Liver (tissue), 9 donors: ENCODE data around the gene WFS1. TPM values are rescaled to one million over a fixed set of nuclear protein-coding genes. Genes with fewer than 3 reads are reported as not detected.

ENCODE experiments used
- DNase-seq: peaks from one replicate; pipeline ENCODE4 v3.0.0-alpha.2; 2017; ENCODE audit warnings: low spot score
- H3K27ac ChIP-seq, 2 donors: one replicate each; pipeline ENCODE4 v1.7.0; 2013; ENCODE audit warnings: inconsistent platforms in 2 of 2, low read length in 2 of 2, control low read depth in 1 of 2, low read depth in 1 of 2, mild to moderate bottlenecking in 1 of 2
- H3K27me3 ChIP-seq, 4 donors: one replicate each; pipeline versions ENCODE4 v1.6.1 to v1.7.0; 2013; ENCODE audit warnings: low read length in 3 of 4, inconsistent platforms in 1 of 4, mild to moderate bottlenecking in 1 of 4, moderate library complexity in 1 of 4; ENCODE audit not compliant: control insufficient read depth in 4 of 4, insufficient read depth in 4 of 4
- H3K36me3 ChIP-seq, 4 donors: one replicate each; pipeline versions ENCODE4 v1.6.1 to v1.7.0; 2013; ENCODE audit warnings: low read length in 3 of 4, mild to moderate bottlenecking in 3 of 4, low read depth in 1 of 4, moderate library complexity in 1 of 4; ENCODE audit not compliant: control insufficient read depth in 4 of 4, insufficient read depth in 3 of 4
- H3K4me1 ChIP-seq, 4 donors: one replicate each; pipeline versions ENCODE4 v1.6.1 to v1.7.0; 2013; ENCODE audit warnings: low read length in 3 of 4, mild to moderate bottlenecking in 3 of 4, moderate library complexity in 1 of 4; ENCODE audit not compliant: control insufficient read depth in 4 of 4, insufficient read depth in 4 of 4
- H3K4me3 ChIP-seq, 3 donors: one replicate each; pipeline versions ENCODE4 v1.6.1 to v1.7.0; 2013; ENCODE audit warnings: low read length in 3 of 3, control low read depth in 1 of 3, low read depth in 1 of 3, mild to moderate bottlenecking in 1 of 3
- H3K9ac ChIP-seq, 2 donors: one replicate each; pipeline ENCODE4 v1.7.0; 2013; ENCODE audit warnings: low read length in 2 of 2, mild to moderate bottlenecking in 2 of 2, moderate library complexity in 2 of 2, control low read depth in 1 of 2, low read depth in 1 of 2
- H3K9me3 ChIP-seq, 4 donors: one replicate each; pipeline versions ENCODE4 v1.6.1 to v1.7.0; 2013; ENCODE audit warnings: low read length in 3 of 4; ENCODE audit not compliant: control insufficient read depth in 4 of 4
- EGR1 ChIP-seq, 2 donors: IDR thresholded peaks; 2 replicates each; pipeline ENCODE4 v1.6.1; 2016 to 2018; ENCODE audit warnings: antibody characterized with exemption in 2 of 2, low read depth in 2 of 2
- FOXA1 ChIP-seq: IDR thresholded peaks from 2 replicates; pipeline ENCODE4 v1.6.1; 2016; ENCODE audit warnings: antibody characterized with exemption
- FOXA2 ChIP-seq: IDR thresholded peaks from 2 replicates; pipeline ENCODE4 v1.6.1; 2016; ENCODE audit warnings: antibody characterized with exemption
- GABPA ChIP-seq, 2 donors: IDR thresholded peaks in 1 of 2; conservative IDR thresholded peaks in 1 of 2; 2 replicates each; pipeline ENCODE4 v1.6.1; 2016; ENCODE audit warnings: antibody characterized with exemption in 2 of 2, mild to moderate bottlenecking in 1 of 2, moderate library complexity in 1 of 2
- HNF4A ChIP-seq, 2 donors: conservative IDR thresholded peaks; 2 replicates each; pipeline ENCODE4 v1.6.1; 2016; ENCODE audit warnings: antibody characterized with exemption in 2 of 2, mild to moderate bottlenecking in 2 of 2
- HNF4G ChIP-seq: IDR thresholded peaks from 2 replicates; pipeline ENCODE4 v1.6.1; 2016; ENCODE audit warnings: antibody characterized with exemption
- JUND ChIP-seq, 2 donors: IDR thresholded peaks; 2 replicates each; pipeline ENCODE4 v1.6.1; 2016; ENCODE audit warnings: antibody characterized with exemption in 2 of 2
- NR2F2 ChIP-seq: IDR thresholded peaks from 2 replicates; pipeline ENCODE4 v1.6.1; 2016; ENCODE audit warnings: antibody characterized with exemption
- RAD21 ChIP-seq, 2 donors: IDR thresholded peaks; 2 replicates each; pipeline ENCODE4 v1.6.1; 2016; ENCODE audit warnings: antibody characterized with exemption in 2 of 2, mild to moderate bottlenecking in 2 of 2
- REST ChIP-seq: IDR thresholded peaks from 2 replicates; pipeline ENCODE4 v1.6.1; 2016; ENCODE audit warnings: antibody characterized with exemption, mild to moderate bottlenecking
- RXRA ChIP-seq, 2 donors: IDR thresholded peaks; 2 replicates each; pipeline ENCODE4 v1.6.1; 2017 to 2018; ENCODE audit warnings: antibody characterized with exemption in 2 of 2, mild to moderate bottlenecking in 1 of 2
- SP1 ChIP-seq: IDR thresholded peaks from 2 replicates; pipeline ENCODE4 v1.6.1; 2018; ENCODE audit warnings: antibody characterized with exemption, mild to moderate bottlenecking
- TAF1 ChIP-seq: conservative IDR thresholded peaks from 2 replicates; pipeline ENCODE4 v1.6.1; 2016; ENCODE audit warnings: antibody characterized with exemption, mild to moderate bottlenecking
- YY1 ChIP-seq: IDR thresholded peaks from 2 replicates; pipeline ENCODE4 v1.6.1; 2016; ENCODE audit warnings: antibody characterized with exemption, mild to moderate bottlenecking
- WGBS: extraction: QIAGEN DNeasy Blood & Tissue Kit; methylation state at CpG from one replicate; pipeline ENCODE4 v1.1.7; 2013; 5-methylcytosine and 5-hydroxymethylcytosine counted together
- polyA plus RNA-seq, 2 donors: library from polyadenylated mRNA; stranded (reverse) in 1 of 2; unstranded in 1 of 2; fragments of 200-250 nt in 1 of 2; fragments of >200 nt in 1 of 2; fragmentation: Nextera tagmentation in 1 of 2; extraction: Ambion mirVana in 1 of 2; gene quantifications; one replicate each; pipeline versions ENCODE4 v1.2.1 to v1.2.3, GENCODE V29; 2013 to 2015
- total RNA-seq, 2 donors: library from RNA; depleted of rRNA; stranded (reverse); fragments of >200 nt; gene quantifications; one replicate each; pipeline ENCODE4 v1.2.3, GENCODE V29; 2014
- TF ChIP-seq, protein P1 (sequence below): IDR thresholded peaks from 2 replicates; pipeline ENCODE4 v1.6.1; 2016; ENCODE audit warnings: antibody characterized with exemption
- TF ChIP-seq, protein P2 (sequence below): IDR thresholded peaks from 2 replicates; pipeline ENCODE4 v1.6.1; 2016; ENCODE audit warnings: antibody characterized with exemption
- TF ChIP-seq, protein P3 (sequence below): IDR thresholded peaks from 2 replicates; pipeline ENCODE4 v1.6.1; 2016; ENCODE audit warnings: antibody characterized with exemption
- TF ChIP-seq, protein P4 (sequence below): fragments of 150-350 bp; IDR thresholded peaks from 2 replicates; pipeline ENCODE4 v1.5.1; 2017; ENCODE audit warnings: improper control_type of control experiment, low read depth, low read length; ENCODE audit not compliant: missing input control
- donor health status: healthy.
- donor health status: healthy.
- donor health status: healthy.
- donor health status: healthy.
- donor health status: healthy.

Gene WFS1
- total and polyA plus RNA-seq, 4 donors, result 6.0 to 23.9 (median 13.0) TPM

DNA sequence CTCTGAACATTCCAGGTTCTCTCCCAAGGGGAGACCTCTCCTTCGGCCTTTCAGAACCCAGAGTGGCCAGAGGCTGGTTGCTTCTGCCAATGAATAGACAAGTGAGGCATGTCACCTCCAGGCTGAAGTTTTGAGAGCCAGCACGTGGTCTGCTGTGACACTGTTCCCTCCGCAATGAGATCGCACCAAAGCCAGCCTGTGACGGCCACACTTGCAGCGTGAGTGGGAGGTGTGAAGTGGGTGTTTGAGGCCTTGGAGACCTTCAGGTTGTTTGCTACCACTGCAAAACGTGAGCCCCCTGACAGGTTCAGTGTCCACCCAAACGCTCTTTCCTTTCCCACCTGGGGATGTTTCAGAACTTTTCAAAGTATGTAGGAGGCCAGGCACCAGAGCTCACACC lies 81.0 kb downstream of the WFS1 start:
- H3K4me3 ChIP-seq, result no peak overlapping the region
- H3K27me3 ChIP-seq, result no peaks in the 10 kb centered on the region
- WGBS, result 61% methylated on average over 8 of the region's 8 CpGs
- H3K9ac ChIP-seq, result no peak overlapping the region
- H3K27ac ChIP-seq, result no peak overlapping the region
- no peaks in the 10 kb centered on the region for H3K4me1 ChIP-seq
- no peak for TF ChIP-seq NR2F2
- no peak for TF ChIP-seq GABPA (IDR thresholded peaks at IDR 0.05 in 1 of 2, conservative IDR thresholded peaks at IDR 0.05 in 1 of 2)
- no peak for TF ChIP-seq TAF1
- TF ChIP-seq, protein P1, sequence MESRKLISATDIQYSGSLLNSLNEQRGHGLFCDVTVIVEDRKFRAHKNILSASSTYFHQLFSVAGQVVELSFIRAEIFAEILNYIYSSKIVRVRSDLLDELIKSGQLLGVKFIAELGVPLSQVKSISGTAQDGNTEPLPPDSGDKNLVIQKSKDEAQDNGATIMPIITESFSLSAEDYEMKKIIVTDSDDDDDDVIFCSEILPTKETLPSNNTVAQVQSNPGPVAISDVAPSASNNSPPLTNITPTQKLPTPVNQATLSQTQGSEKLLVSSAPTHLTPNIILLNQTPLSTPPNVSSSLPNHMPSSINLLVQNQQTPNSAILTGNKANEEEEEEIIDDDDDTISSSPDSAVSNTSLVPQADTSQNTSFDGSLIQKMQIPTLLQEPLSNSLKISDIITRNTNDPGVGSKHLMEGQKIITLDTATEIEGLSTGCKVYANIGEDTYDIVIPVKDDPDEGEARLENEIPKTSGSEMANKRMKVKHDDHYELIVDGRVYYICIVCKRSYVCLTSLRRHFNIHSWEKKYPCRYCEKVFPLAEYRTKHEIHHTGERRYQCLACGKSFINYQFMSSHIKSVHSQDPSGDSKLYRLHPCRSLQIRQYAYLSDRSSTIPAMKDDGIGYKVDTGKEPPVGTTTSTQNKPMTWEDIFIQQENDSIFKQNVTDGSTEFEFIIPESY, result no peak
- no peak for TF ChIP-seq RXRA (IDR thresholded peaks at IDR 0.05)
- TF ChIP-seq RAD21 (IDR thresholded peaks at IDR 0.05), result no peak
- no peak for TF ChIP-seq JUND (IDR thresholded peaks at IDR 0.05)
- no peak for TF ChIP-seq SP1
- TF ChIP-seq, protein P2, sequence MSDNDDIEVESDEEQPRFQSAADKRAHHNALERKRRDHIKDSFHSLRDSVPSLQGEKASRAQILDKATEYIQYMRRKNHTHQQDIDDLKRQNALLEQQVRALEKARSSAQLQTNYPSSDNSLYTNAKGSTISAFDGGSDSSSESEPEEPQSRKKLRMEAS, result no peak
- H3K36me3 ChIP-seq, result no peaks in the 10 kb centered on the region
- H3K9me3 ChIP-seq, result no peaks in the 10 kb centered on the region
- DNase-seq, result no peak

GRCh38 chr4:6351246-6352000 lies 81.8 kb downstream of the WFS1 start:
- no peak overlapping the region for H3K27ac ChIP-seq
- no peak overlapping the region for H3K9ac ChIP-seq
- H3K4me1 ChIP-seq, result no peaks in the 10 kb centered on the region
- WGBS, result 86% methylated on average over 22 of the region's 22 CpGs
- no peaks in the 10 kb centered on the region for H3K27me3 ChIP-seq
- no peak overlapping the region for H3K4me3 ChIP-seq
- DNase-seq, result no peak
- H3K9me3 ChIP-seq, result no peaks in the 10 kb centered on the region
- no peaks in the 10 kb centered on the region for H3K36me3 ChIP-seq
- no peak for TF ChIP-seq NR2F2
- TF ChIP-seq FOXA2, result no peak
- TF ChIP-seq HNF4A (conservative IDR thresholded peaks at IDR 0.05), result no peak
- TF ChIP-seq, protein P3, sequence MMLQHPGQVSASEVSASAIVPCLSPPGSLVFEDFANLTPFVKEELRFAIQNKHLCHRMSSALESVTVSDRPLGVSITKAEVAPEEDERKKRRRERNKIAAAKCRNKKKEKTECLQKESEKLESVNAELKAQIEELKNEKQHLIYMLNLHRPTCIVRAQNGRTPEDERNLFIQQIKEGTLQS, result no peak
- no peak for TF ChIP-seq JUND (IDR thresholded peaks at IDR 0.05)
- no peak for TF ChIP-seq RAD21 (IDR thresholded peaks at IDR 0.05)
- TF ChIP-seq REST, result no peak
- TF ChIP-seq, protein P1, result no peak
- no peak for TF ChIP-seq SP1
- no peak for TF ChIP-seq GABPA (IDR thresholded peaks at IDR 0.05 in 1 of 2, conservative IDR thresholded peaks at IDR 0.05 in 1 of 2)
- TF ChIP-seq YY1, result no peak
- TF ChIP-seq, protein P4, sequence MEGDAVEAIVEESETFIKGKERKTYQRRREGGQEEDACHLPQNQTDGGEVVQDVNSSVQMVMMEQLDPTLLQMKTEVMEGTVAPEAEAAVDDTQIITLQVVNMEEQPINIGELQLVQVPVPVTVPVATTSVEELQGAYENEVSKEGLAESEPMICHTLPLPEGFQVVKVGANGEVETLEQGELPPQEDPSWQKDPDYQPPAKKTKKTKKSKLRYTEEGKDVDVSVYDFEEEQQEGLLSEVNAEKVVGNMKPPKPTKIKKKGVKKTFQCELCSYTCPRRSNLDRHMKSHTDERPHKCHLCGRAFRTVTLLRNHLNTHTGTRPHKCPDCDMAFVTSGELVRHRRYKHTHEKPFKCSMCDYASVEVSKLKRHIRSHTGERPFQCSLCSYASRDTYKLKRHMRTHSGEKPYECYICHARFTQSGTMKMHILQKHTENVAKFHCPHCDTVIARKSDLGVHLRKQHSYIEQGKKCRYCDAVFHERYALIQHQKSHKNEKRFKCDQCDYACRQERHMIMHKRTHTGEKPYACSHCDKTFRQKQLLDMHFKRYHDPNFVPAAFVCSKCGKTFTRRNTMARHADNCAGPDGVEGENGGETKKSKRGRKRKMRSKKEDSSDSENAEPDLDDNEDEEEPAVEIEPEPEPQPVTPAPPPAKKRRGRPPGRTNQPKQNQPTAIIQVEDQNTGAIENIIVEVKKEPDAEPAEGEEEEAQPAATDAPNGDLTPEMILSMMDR, result no peak
- TF ChIP-seq EGR1 (IDR thresholded peaks at IDR 0.05; ENCODE audit: low read depth in 2 of 2), result no peak
- no peak for TF ChIP-seq HNF4G
- TF ChIP-seq TAF1, result no peak
- no peak for TF ChIP-seq RXRA (IDR thresholded peaks at IDR 0.05)
- TF ChIP-seq FOXA1, result no peak
